BLaER1 (cell line): ENCODE measurements around the gene RALGAPA1.

Source experiments
- H3K27ac ChIP-seq: shearing (Covaris generic); formaldehyde crosslinking; 2 replicates; pipeline ENCODE4 v1.8.1; 2022
- H3K27me3 ChIP-seq: shearing (Covaris generic); formaldehyde crosslinking; 2 replicates; pipeline ENCODE4 v1.8.1; 2022
- H3K36me3 ChIP-seq: shearing (Covaris generic); formaldehyde crosslinking; 2 replicates; pipeline ENCODE4 v1.8.1; 2022
- H3K4me1 ChIP-seq: shearing (Covaris generic); formaldehyde crosslinking; 2 replicates; pipeline ENCODE4 v1.8.1; 2022
- H3K4me2 ChIP-seq: shearing (Covaris generic); formaldehyde crosslinking; 2 replicates; pipeline ENCODE4 v1.8.1; 2022
- H3K4me3 ChIP-seq: shearing (Covaris generic); formaldehyde crosslinking; 2 replicates; pipeline ENCODE4 v1.8.1; 2022
- H3K9ac ChIP-seq: shearing (Covaris generic); formaldehyde crosslinking; 2 replicates; pipeline ENCODE4 v1.8.1; 2022
- H3K9me3 ChIP-seq: shearing (Covaris generic); formaldehyde crosslinking; 2 replicates; pipeline ENCODE4 v1.8.1; 2022
- H4K20me1 ChIP-seq: shearing (Covaris generic); formaldehyde crosslinking; 2 replicates; pipeline ENCODE4 v1.8.1; 2022
- Cebpa-rat ChIP-seq: shearing (Covaris generic); IDR thresholded peaks from 2 replicates; pipeline ENCODE4 v1.8.1; 2022

The RALGAPA1 gene

DNA sequence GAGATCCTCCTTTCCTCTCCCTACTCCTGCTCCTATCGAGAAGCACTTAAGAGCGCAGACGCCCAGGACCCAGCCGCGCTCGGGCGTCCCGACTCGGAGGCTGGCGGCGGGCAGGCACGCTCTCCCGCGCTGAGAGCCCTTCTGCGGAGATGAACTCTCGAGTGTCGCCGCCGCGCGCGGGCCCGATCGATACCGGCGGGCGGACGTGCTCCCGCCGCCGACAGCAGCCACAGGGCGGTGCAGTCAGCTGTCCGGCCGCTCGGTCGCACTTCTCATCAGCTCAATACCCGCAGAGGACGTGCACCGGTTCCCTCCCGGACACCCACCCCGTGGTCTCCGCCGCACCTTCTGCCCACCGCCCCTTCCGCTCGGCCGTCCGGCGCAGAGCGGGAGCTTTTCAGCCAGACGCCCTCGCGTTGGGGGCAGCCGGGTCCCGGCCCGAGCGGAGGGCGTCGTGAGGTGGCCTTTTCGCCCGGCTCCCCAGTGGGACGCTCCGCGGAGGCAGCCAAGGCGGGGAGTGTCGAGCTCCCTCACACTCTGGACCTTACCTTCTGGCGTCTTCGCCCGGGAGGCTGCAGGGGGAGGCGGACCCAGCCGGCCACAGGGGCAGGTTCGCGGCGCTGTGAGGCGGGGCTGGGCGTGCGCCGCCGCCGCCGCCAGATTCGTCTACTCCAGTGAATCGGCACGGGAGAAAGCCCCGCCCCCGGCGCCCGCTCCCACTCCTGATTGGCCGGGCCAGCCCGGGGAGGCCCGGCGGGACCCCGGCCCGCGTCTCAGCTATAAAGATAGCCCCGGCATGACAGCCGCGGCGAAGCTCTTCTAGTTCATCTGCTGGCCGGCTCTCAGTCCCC lies 275.5 kb downstream of the RALGAPA1 start, which contains the start of gene INSM2:
INSM2 (plus strand) TSS at position 808 of the 851 bp plus-strand sequence. CDS start 89 bp downstream, outside the sequence.
- peak within 1 kb of the TSS; percentile 72 for H3K4me3 ChIP-seq

DNA sequence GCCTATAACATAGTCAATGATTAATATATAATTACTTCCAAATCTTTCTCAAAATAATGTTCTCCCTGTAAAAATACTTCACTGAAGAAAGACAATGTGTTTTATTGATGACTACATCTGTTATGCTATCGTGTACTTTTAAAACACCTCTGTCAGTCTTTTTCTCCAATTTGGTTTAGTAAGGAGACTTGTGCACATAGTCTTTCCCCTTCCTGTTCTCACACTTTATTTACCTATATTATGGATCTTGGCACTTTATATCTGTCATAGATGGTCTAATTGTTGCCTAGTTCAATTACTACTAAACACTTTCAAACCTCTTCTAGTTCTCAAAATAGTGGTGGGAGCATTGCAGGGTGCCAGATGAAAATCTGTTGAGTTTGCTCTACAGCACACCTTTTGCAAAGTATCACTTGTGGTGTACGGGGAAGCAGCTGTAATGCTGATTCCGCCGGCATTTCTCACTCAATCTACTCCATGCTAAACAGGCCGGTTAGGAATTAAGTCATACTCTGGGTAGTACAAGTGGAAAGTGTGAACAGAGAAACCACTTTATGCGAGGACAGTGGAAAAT lies 276.2 kb downstream of the RALGAPA1 start:
- Histone ChIP-seq H4K20me1 (peaks cover 26% of the 10 kb centered on the region), H3K9ac (no peak overlapping the region), H3K4me2 (peak overlapping the region; percentile 99), H3K4me3 (peak overlapping the region; percentile 72), H3K9me3 (peaks cover 11% of the 10 kb centered on the region), H3K27ac (no peak overlapping the region), H3K36me3 (no peaks in the 10 kb centered on the region), H3K4me1 (peaks cover 19% of the 10 kb centered on the region), H3K27me3 (peaks cover 58% of the 10 kb centered on the region)
- TF ChIP-seq Cebpa-rat: no peak

More for the DNA sequence above, 275.5 kb downstream of the RALGAPA1 start, which contains the start of gene INSM2:
- no peak within 1 kb of the TSS for H3K27ac ChIP-seq
- no peak for TF ChIP-seq Cebpa-rat
- H3K9me3 ChIP-seq: peaks cover 11% of the 10 kb centered on the region
- H4K20me1 ChIP-seq: peaks cover 26% of the 10 kb centered on the region
- H3K4me1 ChIP-seq: peaks cover 19% of the 10 kb centered on the region
- peaks cover 58% of the 10 kb centered on the region for H3K27me3 ChIP-seq
- no peaks in the 10 kb centered on the region for H3K36me3 ChIP-seq
- no peak within 1 kb of the TSS for H3K9ac ChIP-seq
- peak within 1 kb of the TSS; percentile 99 for H3K4me2 ChIP-seq

DNA sequence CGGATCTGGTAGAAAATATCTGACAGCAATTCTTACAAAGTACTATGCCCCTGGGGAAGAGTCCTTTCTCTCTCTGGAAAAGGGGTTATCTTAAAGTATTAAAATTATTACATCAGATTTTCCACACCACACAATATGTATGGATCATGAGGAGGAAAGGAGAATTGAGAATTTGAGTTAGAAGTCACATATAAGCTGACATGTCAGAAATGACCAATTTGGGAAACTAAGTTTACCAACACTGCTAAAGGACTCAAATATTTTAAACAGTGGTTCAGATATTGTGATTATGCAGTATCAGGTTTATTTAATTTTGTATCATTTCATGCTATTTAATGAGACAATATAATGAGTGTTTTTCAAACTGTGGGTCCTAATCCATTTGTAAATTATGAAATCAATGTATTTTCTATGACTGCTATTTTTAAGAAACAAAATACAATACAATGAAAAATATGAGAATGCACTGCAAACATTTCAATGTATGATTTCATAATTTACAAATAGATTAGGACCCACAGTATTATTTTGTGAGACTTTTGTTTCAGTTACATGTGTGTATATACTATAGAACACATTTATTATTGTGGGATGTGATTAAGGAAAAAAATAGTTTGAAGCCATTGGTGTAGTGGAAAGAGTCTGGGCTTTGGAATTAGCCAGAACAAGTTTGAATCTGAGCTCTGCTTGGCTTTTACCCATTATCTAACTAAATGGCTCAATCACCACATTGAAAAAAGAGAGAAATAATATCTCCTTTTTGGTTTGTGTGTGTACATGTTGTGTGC lies 276.9 kb downstream of the RALGAPA1 start:
- peaks cover 11% of the 10 kb centered on the region for H3K9me3 ChIP-seq
- no peaks in the 10 kb centered on the region for H3K36me3 ChIP-seq
- peaks cover 58% of the 10 kb centered on the region for H3K27me3 ChIP-seq
- no peak for TF ChIP-seq Cebpa-rat
- H3K27ac ChIP-seq: no peak overlapping the region
- H3K4me3 ChIP-seq: no peak overlapping the region
- peaks cover 19% of the 10 kb centered on the region for H3K4me1 ChIP-seq
- H3K4me2 ChIP-seq: no peak overlapping the region
- peaks cover 26% of the 10 kb centered on the region for H4K20me1 ChIP-seq
- no peak overlapping the region for H3K9ac ChIP-seq

DNA sequence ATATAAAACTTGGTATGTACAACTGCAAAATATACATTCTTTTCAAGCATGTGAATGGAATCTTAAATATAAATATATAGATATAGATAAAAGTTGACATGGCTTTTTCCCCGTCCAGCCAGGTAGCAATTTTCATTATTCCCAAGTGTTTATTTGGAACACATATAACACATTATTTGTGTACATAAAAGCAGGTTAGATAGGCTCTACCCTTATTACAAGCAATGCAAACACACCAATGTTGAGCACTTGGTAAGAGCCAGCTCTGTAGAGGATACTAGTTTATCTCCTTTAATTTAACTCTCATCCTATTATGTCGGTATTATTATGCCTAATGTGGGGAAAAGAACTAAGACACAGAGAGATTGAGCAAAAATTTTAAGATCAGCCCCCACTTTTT lies 282.1 kb downstream of the RALGAPA1 start:
- Histone ChIP-seq H3K9me3 (no peaks in the 10 kb centered on the region), H3K4me3 (no peak overlapping the region), H3K9ac (no peak overlapping the region), H3K27ac (no peak overlapping the region), H3K4me2 (no peak overlapping the region), H3K27me3 (peaks cover 18% of the 10 kb centered on the region; the same call in 1 of the 2 replicates), H4K20me1 (no peaks in the 10 kb centered on the region), H3K4me1 (no peaks in the 10 kb centered on the region), H3K36me3 (no peaks in the 10 kb centered on the region)
- TF ChIP-seq Cebpa-rat: no peak

DNA sequence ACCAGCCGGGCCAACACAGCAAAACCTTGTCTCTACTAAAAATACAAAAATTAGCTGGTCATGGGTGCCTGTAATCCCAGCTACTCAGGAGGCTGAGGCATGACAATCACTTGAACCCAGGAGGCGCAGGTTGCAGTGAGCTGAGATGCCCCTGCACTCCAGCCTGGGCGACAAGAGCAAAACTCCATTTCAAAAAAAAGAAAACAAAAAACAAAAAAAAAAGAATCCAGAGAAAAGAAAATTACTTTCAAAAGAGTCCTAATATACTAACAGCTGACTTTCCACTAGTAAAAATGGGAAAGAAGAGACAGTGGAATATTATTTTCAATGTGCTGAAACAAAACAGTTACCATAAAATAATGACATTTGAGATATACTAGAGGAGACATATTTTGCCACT lies 283.4 kb downstream of the RALGAPA1 start:
- no peaks in the 10 kb centered on the region for H3K4me1 ChIP-seq
- H3K4me3 ChIP-seq: no peak overlapping the region
- H3K4me2 ChIP-seq: no peak overlapping the region
- H3K36me3 ChIP-seq: no peaks in the 10 kb centered on the region
- no peaks in the 10 kb centered on the region for H3K9me3 ChIP-seq
- H4K20me1 ChIP-seq: no peaks in the 10 kb centered on the region
- H3K27me3 ChIP-seq: peaks cover 5% of the 10 kb centered on the region; the same call in 1 of the 2 replicates
- no peak overlapping the region for H3K27ac ChIP-seq
- H3K9ac ChIP-seq: no peak overlapping the region
- TF ChIP-seq Cebpa-rat: no peak

DNA sequence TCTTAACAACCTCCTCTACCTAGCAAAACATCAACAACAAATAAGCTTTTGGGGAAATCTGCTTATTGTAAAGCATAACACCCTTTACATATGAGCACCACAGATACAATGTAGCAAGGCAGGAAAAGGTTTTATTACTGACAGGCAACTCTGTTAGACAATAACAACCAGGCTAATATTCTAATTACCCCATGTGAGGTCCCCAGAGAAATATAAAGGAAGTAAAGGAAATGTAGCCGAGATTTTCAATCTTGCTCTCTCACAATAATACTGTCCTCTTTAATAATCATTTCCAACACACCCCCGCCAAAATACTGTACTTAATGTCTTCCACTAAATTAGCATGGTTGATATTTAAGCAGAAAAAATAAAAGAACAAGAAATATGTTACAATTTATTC lies 289.1 kb downstream of the RALGAPA1 start:
- Histone ChIP-seq H3K27ac (no peak overlapping the region), H4K20me1 (no peaks in the 10 kb centered on the region), H3K4me1 (0 out of 2 replicates have a peak, but pooled peaks cover 8% of the 10 kb centered on the region), H3K27me3 (no peaks in the 10 kb centered on the region), H3K36me3 (no peaks in the 10 kb centered on the region), H3K9me3 (no peaks in the 10 kb centered on the region), H3K9ac (no peak overlapping the region), H3K4me2 (peak overlapping the region; percentile 11; the same call in 1 of the 2 replicates), H3K4me3 (no peak overlapping the region)
- TF ChIP-seq Cebpa-rat: no peak

DNA sequence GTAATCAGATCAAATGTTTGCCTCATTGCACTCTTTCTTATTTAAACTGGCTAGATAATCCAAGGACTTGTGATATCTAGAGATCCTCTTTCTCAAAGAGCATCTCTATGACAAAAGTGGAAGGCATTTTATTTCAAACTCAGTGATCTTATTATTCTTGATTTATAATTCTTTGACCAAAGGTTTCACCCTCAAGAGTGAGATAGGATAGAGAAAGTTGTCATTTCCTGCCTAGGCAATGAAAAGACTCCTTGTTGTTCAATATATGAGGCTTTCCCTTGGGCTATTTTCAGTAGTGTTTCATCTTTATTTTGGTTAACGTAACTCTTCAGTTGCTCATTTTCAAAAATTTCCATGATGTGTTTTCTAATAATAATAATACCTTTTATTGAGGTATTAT lies 293.2 kb downstream of the RALGAPA1 start:
- Histone ChIP-seq H3K27ac (no peak overlapping the region), H3K9me3 (no peaks in the 10 kb centered on the region), H3K4me3 (no peak overlapping the region), H4K20me1 (no peaks in the 10 kb centered on the region), H3K27me3 (no peaks in the 10 kb centered on the region), H3K4me2 (no peak overlapping the region), H3K36me3 (no peaks in the 10 kb centered on the region), H3K9ac (no peak overlapping the region), H3K4me1 (0 out of 2 replicates have a peak, but pooled peaks cover 8% of the 10 kb centered on the region)
- no peak for TF ChIP-seq Cebpa-rat

DNA sequence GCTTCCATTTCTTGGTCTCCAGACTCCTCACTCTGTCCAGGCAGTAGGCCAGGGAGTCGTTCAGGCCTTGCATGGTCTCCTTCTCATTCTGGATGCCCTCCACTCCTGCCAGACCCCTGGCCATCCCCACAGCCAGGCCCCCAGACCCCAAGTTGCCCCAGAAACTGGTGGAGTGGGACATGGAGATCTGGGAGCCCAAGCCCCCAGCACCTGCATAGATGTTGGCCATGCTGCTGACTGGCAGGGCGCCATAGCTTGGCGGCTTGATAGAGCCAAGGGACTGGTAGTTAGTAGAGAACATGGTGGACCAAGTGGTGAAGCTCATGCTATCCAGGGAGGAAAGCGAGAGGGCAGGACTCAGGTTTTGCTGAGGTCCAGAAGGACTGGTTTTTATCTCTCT lies 296.3 kb downstream of the RALGAPA1 start:
- H3K9me3 ChIP-seq: no peaks in the 10 kb centered on the region
- no peak overlapping the region for H3K4me3 ChIP-seq
- H3K4me1 ChIP-seq: no peaks in the 10 kb centered on the region
- no peaks in the 10 kb centered on the region for H3K27me3 ChIP-seq
- no peak overlapping the region for H3K9ac ChIP-seq
- H3K36me3 ChIP-seq: no peaks in the 10 kb centered on the region
- no peak for TF ChIP-seq Cebpa-rat
- H3K27ac ChIP-seq: no peak overlapping the region
- no peak overlapping the region for H3K4me2 ChIP-seq
- no peaks in the 10 kb centered on the region for H4K20me1 ChIP-seq

DNA sequence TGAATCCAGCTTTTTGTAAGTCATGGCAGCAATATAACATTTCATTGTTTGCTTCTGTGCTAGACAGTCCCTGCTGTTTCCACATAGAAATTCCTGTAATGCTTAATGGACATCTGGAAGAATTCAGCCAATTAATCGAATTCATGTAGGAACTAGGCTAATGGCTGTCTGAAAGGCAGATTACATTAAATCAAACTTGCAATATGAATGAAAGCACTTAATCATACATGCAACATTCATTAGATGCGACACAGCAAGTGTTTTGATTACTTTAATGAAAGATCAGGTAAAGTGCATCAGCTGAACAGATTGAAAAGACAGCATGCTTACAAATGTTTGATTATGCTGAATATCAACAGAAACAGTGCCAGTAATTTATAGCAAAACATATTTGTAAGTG lies 299.2 kb downstream of the RALGAPA1 start:
- Histone ChIP-seq H3K27me3 (no peaks in the 10 kb centered on the region), H3K27ac (no peak overlapping the region), H4K20me1 (no peaks in the 10 kb centered on the region), H3K9me3 (no peaks in the 10 kb centered on the region), H3K36me3 (no peaks in the 10 kb centered on the region), H3K9ac (no peak overlapping the region), H3K4me2 (no peak overlapping the region), H3K4me3 (no peak overlapping the region), H3K4me1 (peaks cover 8% of the 10 kb centered on the region)
- TF ChIP-seq Cebpa-rat: no peak
